SK-N-MC (cell line): ENCODE results near the gene DEPDC1B.
"Not testable (repeated sequence)": the region's sequence is repeated elsewhere in the genome, so short reads cannot be mapped to it uniquely, and the experiment has no call there.

Experiments
- DNase-seq: peaks from one replicate; pipeline ENCODE4 v3.0.0-alpha.2; 2011; ENCODE audit warnings: low read depth, low spot score
- H3K27ac ChIP-seq: fragments of 200-600 bp; sonication (generic); 2 replicates; pipeline ENCODE4 v1.5.1; 2016; ENCODE audit warnings: mixed run types
- H3K36me3 ChIP-seq: fragments of 200-600 bp; sonication (generic); 2 replicates; pipeline ENCODE4 v1.6.1; 2017; ENCODE audit warnings: antibody characterized with exemption, low read length, mixed read lengths; ENCODE audit not compliant: insufficient read depth
- H3K4me3 ChIP-seq: fragments of 200-600 bp; sonication (generic); 2 replicates; pipeline ENCODE4 v1.5.1; 2016
- H3K9ac ChIP-seq: fragments of 200-600 bp; sonication (generic); 2 replicates; pipeline ENCODE4 v1.8.0; 2017; ENCODE audit warnings: mixed run types, mixed read lengths; ENCODE audit not compliant: insufficient read length
- H3K9me3 ChIP-seq: fragments of 200-600 bp; sonication (generic); 2 replicates; pipeline ENCODE4 v1.6.1; 2017; ENCODE audit warnings: low read depth, mild to moderate bottlenecking, antibody characterized with exemption, low read length, moderate library complexity, mixed read lengths
- EZH2 ChIP-seq: fragments of 200-600 bp; sonication (generic); IDR thresholded peaks from one replicate; pipeline ENCODE4 v1.6.1; 2017; ENCODE audit warnings: antibody characterized with exemption
- FOXP2 ChIP-seq: optimal IDR thresholded peaks from 2 replicates; pipeline ENCODE3; 2011; ENCODE audit warnings: mild to moderate bottlenecking, moderate library complexity; ENCODE audit not compliant: insufficient read depth; ENCODE audit errors: extremely low read length, control extremely low read depth
- POLR2AphosphoS5 ChIP-seq: IDR thresholded peaks from 2 replicates; pipeline ENCODE4 v1.6.1; 2012; ENCODE audit warnings: mild to moderate bottlenecking, low read depth, low read length, borderline replicate concordance

The DEPDC1B gene

DNA sequence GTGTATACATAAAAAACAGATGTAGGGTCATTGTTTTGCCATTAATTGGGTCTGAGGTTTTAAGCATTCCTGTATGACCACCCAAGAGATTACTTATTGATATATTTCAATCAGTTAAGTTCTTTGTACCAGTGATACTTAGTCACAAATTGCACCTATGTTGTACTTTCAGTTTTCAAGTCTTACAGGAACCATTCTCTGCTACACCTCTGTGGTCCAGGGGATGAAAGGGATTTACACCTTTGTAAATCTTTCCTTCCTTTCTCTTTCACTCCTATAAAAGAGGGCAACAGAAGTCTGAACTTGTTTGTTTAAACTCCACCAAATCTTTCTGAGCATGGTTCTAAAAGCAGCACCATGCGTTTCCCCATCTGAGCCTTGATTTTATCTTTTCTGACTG, 86.1 kb downstream of the DEPDC1B start:
- Histone ChIP-seq H3K9me3 (no peaks in the 10 kb centered on the region), H3K27ac (no peak overlapping the region), H3K36me3 (peaks cover 12% of the 10 kb centered on the region), H3K9ac (no peak overlapping the region), H3K4me3 (no peak overlapping the region)
- no peak for TF ChIP-seq FOXP2
- TF ChIP-seq POLR2AphosphoS5, result no peak
- TF ChIP-seq EZH2, result no peak
- DNase-seq, result no peak

DNA sequence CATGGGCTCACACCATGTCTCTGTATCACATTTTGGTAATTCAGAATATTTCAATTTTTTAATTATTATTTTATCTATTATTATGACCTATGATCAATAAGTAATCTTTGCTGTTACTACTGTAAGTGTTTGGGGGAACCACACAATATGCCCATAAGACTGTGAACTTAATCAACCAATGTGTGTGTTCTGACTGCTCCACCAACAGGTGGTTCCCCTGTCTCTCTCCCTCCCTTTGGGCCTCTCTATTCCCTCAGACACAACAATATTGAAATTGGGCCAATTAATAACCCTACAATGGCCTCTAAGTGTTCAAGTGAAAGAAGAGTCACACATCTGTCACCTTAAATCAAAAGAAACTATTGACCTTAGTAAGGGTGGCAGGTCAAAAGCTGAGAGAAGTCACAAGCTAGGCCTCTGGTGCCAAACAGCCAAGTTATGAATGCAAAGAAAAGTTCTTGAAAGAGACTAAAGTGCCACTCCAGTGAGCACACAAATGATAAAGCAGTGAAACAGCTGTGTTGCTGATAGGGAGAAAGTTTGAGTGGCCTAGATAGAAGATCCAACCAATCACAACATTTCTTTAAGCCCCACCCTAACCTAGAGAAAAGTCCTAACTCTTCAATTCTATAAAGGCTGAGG, 88.7 kb downstream of the DEPDC1B start:
- TF ChIP-seq EZH2 (no peak), POLR2AphosphoS5 (no peak), FOXP2 (no peak)
- no peak overlapping the region for H3K4me3 ChIP-seq
- no peak overlapping the region for H3K27ac ChIP-seq
- H3K9ac ChIP-seq, result no peak overlapping the region
- no peak for DNase-seq
- H3K9me3 ChIP-seq, result no peaks in the 10 kb centered on the region
- peaks cover 12% of the 10 kb centered on the region for H3K36me3 ChIP-seq

DNA sequence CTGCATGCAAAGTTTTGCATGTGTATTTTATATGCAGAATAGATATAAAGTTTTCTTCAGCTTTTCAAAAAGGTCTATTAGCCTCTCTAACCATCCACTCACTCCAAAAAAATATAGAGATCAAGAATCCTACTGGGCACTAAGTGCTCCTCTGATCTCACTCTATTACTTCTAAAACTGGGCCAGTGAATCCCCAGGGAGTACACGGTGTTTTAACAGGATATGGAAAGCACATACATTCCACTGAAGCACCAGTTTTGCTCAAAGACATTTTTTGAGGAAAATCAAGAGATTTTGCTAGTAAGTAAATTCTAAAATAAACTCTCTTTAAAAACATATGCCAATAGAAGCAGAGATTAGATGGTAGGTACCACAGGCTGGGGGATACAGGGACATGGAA, 95.2 kb downstream of the DEPDC1B start:
- no peak overlapping the region for H3K9ac ChIP-seq
- H3K9me3 ChIP-seq, result no peaks in the 10 kb centered on the region
- peaks cover 15% of the 10 kb centered on the region for H3K36me3 ChIP-seq
- no peak overlapping the region for H3K27ac ChIP-seq
- no peak overlapping the region for H3K4me3 ChIP-seq
- no peak for DNase-seq
- TF ChIP-seq FOXP2 (no peak), EZH2 (no peak), POLR2AphosphoS5 (no peak)

DNA sequence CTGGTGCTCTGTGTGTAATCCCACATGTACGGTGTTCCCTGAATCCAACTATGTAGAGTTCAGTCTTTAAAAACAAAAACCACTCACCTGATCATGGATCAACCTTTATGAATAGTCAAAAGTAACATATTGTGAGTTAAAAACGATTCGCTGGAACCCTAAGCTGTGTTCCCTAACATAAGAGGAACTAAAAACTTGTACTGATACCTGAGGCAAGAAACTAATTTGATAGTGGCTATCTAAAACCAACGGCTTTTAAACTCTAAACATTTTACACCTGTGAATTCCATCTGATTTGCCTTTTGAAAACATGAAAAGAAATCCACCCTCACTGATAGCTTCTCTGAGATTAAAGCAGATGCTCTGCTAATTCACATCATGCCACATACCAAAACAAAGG, 101.5 kb downstream of the DEPDC1B start:
- TF ChIP-seq FOXP2 (no peak), EZH2 (no peak), POLR2AphosphoS5 (no peak)
- H3K9ac ChIP-seq, result no peak overlapping the region
- peaks cover 23% of the 10 kb centered on the region for H3K36me3 ChIP-seq
- H3K9me3 ChIP-seq, result no peaks in the 10 kb centered on the region
- no peak for DNase-seq
- H3K4me3 ChIP-seq, result no peak overlapping the region
- no peak overlapping the region for H3K27ac ChIP-seq

DNA sequence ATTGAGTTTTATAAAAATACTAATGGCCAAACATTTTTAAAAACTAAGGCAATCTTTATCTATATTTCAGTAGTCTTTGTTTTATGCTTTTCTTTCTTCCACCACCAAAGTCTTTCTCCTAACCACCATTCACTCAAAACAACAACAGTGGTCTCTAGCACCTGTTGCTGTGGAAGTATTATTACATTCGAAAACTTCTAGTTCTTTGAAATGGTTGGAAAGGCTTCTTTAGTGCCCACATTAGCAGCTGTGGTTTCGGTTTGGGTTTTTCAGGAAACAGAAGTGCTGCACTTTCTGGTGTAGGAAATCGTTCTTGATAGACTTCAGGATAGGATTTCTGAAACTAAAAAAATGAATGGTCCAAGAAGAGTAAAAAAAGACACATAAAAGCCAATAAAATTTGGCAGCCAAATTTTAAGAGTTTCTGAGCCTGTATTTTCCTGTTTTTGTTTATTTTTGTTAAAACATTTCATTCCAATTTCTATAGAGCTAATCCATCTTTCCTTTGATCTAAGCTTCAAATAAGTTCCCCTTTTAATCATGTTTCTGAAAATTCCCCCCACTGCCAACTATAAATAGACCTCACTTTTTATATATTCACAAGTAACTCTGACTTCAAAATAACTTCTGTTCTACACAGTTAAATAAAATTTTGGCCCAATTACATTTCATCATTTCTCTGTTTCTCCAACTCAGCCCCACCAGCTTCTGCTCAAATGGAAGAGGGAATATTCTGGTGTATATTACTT, 102.2 kb downstream of the DEPDC1B start:
- H3K27ac ChIP-seq, result no peak overlapping the region

DNA sequence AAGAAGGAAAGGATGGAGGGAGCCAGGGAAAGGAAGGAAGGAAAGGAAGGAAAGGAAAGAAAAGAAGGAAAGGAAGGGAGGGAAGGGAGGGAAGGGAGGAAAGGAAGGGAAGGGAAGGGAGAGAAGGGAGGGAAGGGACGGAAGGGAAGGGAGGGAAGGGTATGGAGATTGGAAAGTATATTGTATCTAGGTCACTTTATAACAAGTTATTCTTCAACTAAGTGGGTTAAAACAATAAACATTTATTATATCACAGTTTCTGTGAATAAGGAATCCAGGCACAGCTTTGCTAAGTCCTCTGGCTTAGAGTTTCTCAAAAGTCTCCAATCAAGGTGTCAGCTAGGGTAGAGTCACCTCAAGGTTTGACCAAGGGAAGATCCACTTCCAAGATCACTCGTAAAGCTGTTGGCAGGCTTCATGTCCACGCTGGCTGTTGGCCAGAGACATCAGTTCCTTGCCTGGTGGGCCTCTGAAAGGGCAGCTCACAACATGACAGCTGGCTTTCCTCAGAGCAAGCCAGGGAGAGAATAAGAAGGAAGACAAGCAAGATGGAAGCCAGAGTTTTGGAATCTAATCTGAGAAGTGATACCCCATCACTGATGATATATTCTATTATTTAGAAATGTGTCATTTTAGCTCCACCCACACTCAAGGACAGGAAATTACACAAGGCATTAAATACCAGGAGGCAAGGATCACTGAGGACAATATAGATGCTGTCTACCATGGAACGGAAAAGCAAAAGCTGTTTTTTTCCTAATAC, 105.1 kb downstream of the DEPDC1B start:
- H3K9ac ChIP-seq, result no peak overlapping the region
- H3K4me3 ChIP-seq, result no peak overlapping the region
- DNase-seq, result no peak
- H3K9me3 ChIP-seq, result no peaks in the 10 kb centered on the region
- TF ChIP-seq POLR2AphosphoS5, result no peak
- no peak for TF ChIP-seq EZH2
- no peak for TF ChIP-seq FOXP2
- no peak overlapping the region for H3K27ac ChIP-seq
- H3K36me3 ChIP-seq, result peaks cover 14% of the 10 kb centered on the region

More for the DNA sequence above, 102.2 kb downstream of the DEPDC1B start:
- DNase-seq, result no peak
- Histone ChIP-seq H3K9ac (no peak overlapping the region), H3K4me3 (no peak overlapping the region), H3K9me3 (no peaks in the 10 kb centered on the region), H3K36me3 (peaks cover 16% of the 10 kb centered on the region)
- TF ChIP-seq FOXP2 (no peak), EZH2 (no peak), POLR2AphosphoS5 (no peak)

DNA sequence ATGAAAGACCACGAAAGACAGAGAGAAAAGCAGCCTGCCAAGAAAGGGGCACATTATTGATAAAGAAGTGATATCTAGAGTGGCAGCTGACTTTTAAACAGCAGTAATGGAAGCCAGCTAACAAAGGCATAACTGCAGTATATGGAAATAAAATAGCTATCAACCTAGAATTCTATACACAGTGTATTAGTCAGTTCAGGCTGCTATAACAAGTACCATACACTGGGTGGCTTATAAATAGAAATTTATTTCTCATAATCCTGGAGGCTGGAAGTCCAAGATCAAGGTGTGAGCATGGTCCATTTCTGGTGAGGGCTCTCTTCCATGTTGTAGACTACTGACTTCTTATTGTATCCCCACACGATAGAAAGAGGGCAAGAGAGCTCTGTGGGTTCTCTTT, 109.8 kb downstream of the DEPDC1B start:
- Histone ChIP-seq H3K4me3 (no peak overlapping the region), H3K36me3 (peaks cover 6% of the 10 kb centered on the region), H3K9me3 (no peaks in the 10 kb centered on the region), H3K27ac (no peak overlapping the region), H3K9ac (no peak overlapping the region)
- DNase-seq, result no peak
- TF ChIP-seq POLR2AphosphoS5 (no peak), EZH2 (no peak), FOXP2 (no peak)

DNA sequence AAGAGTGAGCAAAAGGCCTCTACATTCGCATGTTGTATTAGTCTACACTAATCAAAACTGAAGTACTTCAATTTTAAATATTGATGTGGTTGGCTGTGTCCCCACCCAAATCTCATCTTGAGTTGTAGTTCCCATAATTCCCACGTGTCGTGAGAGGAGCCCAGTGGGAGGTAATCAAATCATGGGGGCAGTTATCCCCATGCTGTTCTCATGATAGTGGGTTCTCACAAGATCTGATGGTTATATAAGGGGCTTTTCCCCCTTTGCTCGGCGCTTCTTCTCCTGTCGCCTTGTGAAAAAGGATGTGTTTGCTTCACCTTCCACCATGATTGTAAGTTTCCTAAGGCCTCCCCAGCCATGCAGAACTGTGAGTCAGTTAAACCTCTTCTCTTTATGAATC, 112.7 kb downstream of the DEPDC1B start:
- not testable (repeated sequence) for H3K36me3 ChIP-seq, H3K4me3 ChIP-seq, H3K9ac ChIP-seq, H3K27ac ChIP-seq, DNase-seq, H3K9me3 ChIP-seq
